GM23338 (cell line): ENCODE results near the gene LTB4R. TPM values are rescaled to one million over a fixed set of nuclear protein-coding genes. Genes with fewer than 3 reads are reported as not detected.

Experiments used
- ATAC-seq: fragments of 200-7000 bp; cut with Tn5 transposase; 3 replicates; pipeline ENCODE4 v1.9.1; 2020
- DNase-seq: peaks from one replicate; pipeline ENCODE4 v3.0.0-alpha.2; 2015; ENCODE audit warnings: low spot score
- H2AFZ ChIP-seq: fragments of 200-600 bp; sonication (generic); 2 replicates; pipeline ENCODE4 v1.8.0; 2016; ENCODE audit warnings: antibody characterized with exemption, mild to moderate bottlenecking, moderate library complexity
- H3F3A ChIP-seq: fragments of 200-600 bp; sonication (generic); replicated peaks from 2 replicates; pipeline ENCODE4 v1.8.0; 2017; ENCODE audit warnings: antibody characterized with exemption, mixed run types, low read depth
- H3K27ac ChIP-seq: fragments of 200-600 bp; sonication (generic); 2 replicates; pipeline ENCODE4 v1.6.1; 2016; ENCODE audit warnings: low read depth
- H3K27me3 ChIP-seq: fragments of 200-600 bp; sonication (generic); 2 replicates; pipeline ENCODE4 v1.8.0; 2016; ENCODE audit warnings: mild to moderate bottlenecking, mixed run types, moderate library complexity; ENCODE audit not compliant: insufficient read depth
- H3K36me3 ChIP-seq: fragments of 200-600 bp; sonication (generic); 2 replicates; pipeline ENCODE4 v1.8.0; 2016; ENCODE audit warnings: mild to moderate bottlenecking; ENCODE audit not compliant: insufficient read depth
- H3K4me1 ChIP-seq: fragments of 200-600 bp; sonication (generic); 2 replicates; pipeline ENCODE4 v1.8.0; 2016; ENCODE audit warnings: mild to moderate bottlenecking, moderate library complexity; ENCODE audit not compliant: insufficient read depth
- H3K4me2 ChIP-seq: fragments of 200-600 bp; sonication (generic); 2 replicates; pipeline ENCODE4 v1.7.1; 2017; ENCODE audit warnings: mixed run types
- H3K4me3 ChIP-seq: fragments of 200-600 bp; sonication (generic); 2 replicates; pipeline ENCODE4 v1.6.1; 2016; ENCODE audit warnings: mixed run types
- H3K79me2 ChIP-seq: fragments of 200-600 bp; sonication (generic); replicated peaks from 2 replicates; pipeline ENCODE4 v1.8.0; 2017; ENCODE audit warnings: mild to moderate bottlenecking; ENCODE audit not compliant: insufficient read depth
- H3K9me2 ChIP-seq: fragments of 200-600 bp; sonication (generic); 2 replicates; pipeline ENCODE4 v1.8.0; 2017; ENCODE audit not compliant: insufficient read depth
- H4K20me1 ChIP-seq: fragments of 200-600 bp; sonication (generic); replicated peaks from 2 replicates; pipeline ENCODE4 v1.8.0; 2017; ENCODE audit warnings: mild to moderate bottlenecking; ENCODE audit not compliant: insufficient read depth
- H3K27ac Mint-ChIP-seq: 2 replicates; pipeline ENCODE4 v1.8.0; 2020; ENCODE audit warnings: inconsistent platforms, mild to moderate bottlenecking, moderate library complexity, mixed read lengths
- H3K27me3 Mint-ChIP-seq: 3 replicates; pipeline ENCODE4 v1.8.0; 2022; ENCODE audit warnings: low read depth, mild to moderate bottlenecking, moderate library complexity, mixed read lengths, inconsistent platforms; ENCODE audit not compliant: insufficient read depth, poor library complexity
- H3K36me3 Mint-ChIP-seq: 3 replicates; pipeline ENCODE4 v1.8.0; 2021; ENCODE audit warnings: low read depth, mild to moderate bottlenecking, inconsistent platforms, moderate library complexity, mixed read lengths
- H3K4me1 Mint-ChIP-seq: 3 replicates; pipeline ENCODE4 v1.8.0; 2020; ENCODE audit warnings: mild to moderate bottlenecking, inconsistent platforms, mixed read lengths
- H3K4me3 Mint-ChIP-seq: 3 replicates; pipeline ENCODE4 v1.8.0; 2021; ENCODE audit warnings: moderate library complexity, mild to moderate bottlenecking, inconsistent platforms, mixed read lengths
- H3K9me3 Mint-ChIP-seq: 3 replicates; pipeline ENCODE4 v1.8.0; 2020; ENCODE audit warnings: moderate library complexity, mild to moderate bottlenecking, inconsistent platforms, mixed read lengths
- CREB1 ChIP-seq: fragments of 250-450 bp; sonication (Bioruptor Pico); IDR thresholded peaks from 2 replicates; pipeline ENCODE4 v1.5.0; 2020; ENCODE audit warnings: low read depth, mild to moderate bottlenecking, moderate library complexity
- CTCF ChIP-seq, 2 experiments: fragments of 200-600 bp in 1 of 2; sonication (generic) in 1 of 2; conservative IDR thresholded peaks; 2 replicates each; pipeline versions ENCODE4 v1.5.1 to v1.6.1; 2016 to 2017; ENCODE audit warnings: antibody characterized with exemption in 2 of 2, low read depth in 2 of 2, mild to moderate bottlenecking in 2 of 2, moderate library complexity in 1 of 2
- ETS1 ChIP-seq: IDR thresholded peaks from 2 replicates; pipeline ENCODE4 v1.6.1; 2016; ENCODE audit warnings: antibody characterized with exemption
- EZH2 ChIP-seq: fragments of 200-600 bp; sonication (generic); IDR thresholded peaks from one replicate; pipeline ENCODE4 v1.8.0; 2017; ENCODE audit warnings: antibody characterized with exemption, mild to moderate bottlenecking, low read depth; ENCODE audit not compliant: unreplicated experiment
- EZH2phosphoT487 ChIP-seq: fragments of 200-600 bp; sonication (generic); IDR thresholded peaks from one replicate; pipeline ENCODE4 v1.8.1; 2018; ENCODE audit warnings: antibody characterized with exemption; ENCODE audit not compliant: unreplicated experiment
- JUNB ChIP-seq: IDR thresholded peaks from one replicate; pipeline ENCODE4 v1.6.1; 2016; ENCODE audit warnings: antibody characterized with exemption; ENCODE audit not compliant: unreplicated experiment
- NANOG ChIP-seq: IDR thresholded peaks from 2 replicates; pipeline ENCODE4 v1.6.1; 2016; ENCODE audit warnings: antibody characterized with exemption, borderline replicate concordance
- POLR2AphosphoS5 ChIP-seq: IDR thresholded peaks from 2 replicates; pipeline ENCODE4 v1.6.1; 2016; ENCODE audit warnings: antibody characterized with exemption, low read depth
- REST ChIP-seq: IDR thresholded peaks from one replicate; pipeline ENCODE4 v1.6.1; 2018; ENCODE audit warnings: antibody characterized with exemption; ENCODE audit not compliant: unreplicated experiment
- STAT1 ChIP-seq: IDR thresholded peaks from one replicate; pipeline ENCODE4 v1.6.1; 2016; ENCODE audit warnings: antibody characterized with exemption; ENCODE audit not compliant: unreplicated experiment
- ZNF114 ChIP-seq: fragments of 250-450 bp; sonication (Bioruptor Pico); IDR thresholded peaks from 2 replicates; pipeline ENCODE4 v1.5.0; 2020; ENCODE audit warnings: mild to moderate bottlenecking, moderate library complexity
- ZNF331 ChIP-seq: fragments of 250-450 bp; sonication (Bioruptor Pico); IDR thresholded peaks from 2 replicates; pipeline ENCODE4 v1.5.0; 2020; ENCODE audit warnings: low read depth, mild to moderate bottlenecking, moderate library complexity
- ZNF462 ChIP-seq: fragments of 250-450 bp; sonication (Bioruptor Pico); IDR thresholded peaks from 2 replicates; pipeline ENCODE4 v1.5.0; 2020; ENCODE audit warnings: mild to moderate bottlenecking, moderate library complexity
- polyA plus RNA-seq: library from polyadenylated mRNA; unstranded; fragments of >200 nt; fragmentation: Nextera tagmentation; extraction: Ambion mirVana; gene quantifications from 2 replicates; pipeline ENCODE4 v1.2.1, GENCODE V29; 2016
- total RNA-seq: library from RNA; depleted of rRNA; stranded (reverse); fragments of >200 nt; shearing (Covaris generic); gene quantifications from 2 replicates; pipeline ENCODE4 v1.2.3, GENCODE V29; 2014

LTB4R gene
- total and polyA plus RNA-seq, 2 experiments from 2014 or later = 2.1 to 4.7 TPM

GRCh38 chr14:24361326-24361725 lies 50.0 kb downstream of the LTB4R start:
- H4K20me1 ChIP-seq = no peaks in the 10 kb centered on the region; the same call in 1 of the 2 replicates
- no peak overlapping the region for H3K4me2 ChIP-seq
- peaks cover 9% of the 10 kb centered on the region; the same call in 1 of the 2 replicates for H3K4me1 ChIP-seq
- TF ChIP-seq NANOG = no peak
- TF ChIP-seq STAT1 = no peak
- TF ChIP-seq EZH2 = no peak
- no peak for TF ChIP-seq POLR2AphosphoS5
- no peak for TF ChIP-seq CREB1 (CRISPR knock-in tag)
- no peak for TF ChIP-seq EZH2phosphoT487
- no peak for TF ChIP-seq ETS1
- no peak for TF ChIP-seq ZNF462 (CRISPR knock-in tag)
- TF ChIP-seq ZNF331 (CRISPR knock-in tag) = no peak
- TF ChIP-seq CTCF (conservative IDR thresholded peaks at IDR 0.05; ENCODE audit: low read depth in 2 of 2) = no peak
- TF ChIP-seq JUNB = no peak
- TF ChIP-seq ZNF114 = no peak
- no peak for TF ChIP-seq REST
- DNase-seq (no peak), ATAC-seq (no peak)
- H2AFZ ChIP-seq = no peak overlapping the region
- no peaks in the 10 kb centered on the region for H3K36me3 Mint-ChIP-seq
- H3K9me2 ChIP-seq = no peaks in the 10 kb centered on the region
- peaks cover 25% of the 10 kb centered on the region for H3K27me3 Mint-ChIP-seq
- no peak overlapping the region for H3K4me3 Mint-ChIP-seq
- H3F3A ChIP-seq = no peaks in the 10 kb centered on the region
- no peaks in the 10 kb centered on the region; the same call in 2 of the 3 replicates for H3K9me3 Mint-ChIP-seq
- peaks cover 69% of the 10 kb centered on the region for H3K27me3 ChIP-seq
- peaks cover 11% of the 10 kb centered on the region for H3K4me1 Mint-ChIP-seq
- H3K4me3 ChIP-seq = no peak overlapping the region
- H3K27ac Mint-ChIP-seq = no peak overlapping the region
- H3K79me2 ChIP-seq = no peaks in the 10 kb centered on the region
- H3K36me3 ChIP-seq = no peaks in the 10 kb centered on the region
- H3K27ac ChIP-seq = no peak overlapping the region
